HCT116 (cell line): ENCODE results near the gene NAB2.

Experiments used
- FOSL1 ChIP-seq: IDR thresholded peaks from 2 replicates; pipeline ENCODE4 v1.6.1; 2012; ENCODE audit warnings: low read depth
- JUND ChIP-seq: IDR thresholded peaks from 2 replicates; pipeline ENCODE4 v1.6.1; 2012
- POLR2A ChIP-seq: IDR thresholded peaks from 2 replicates; pipeline ENCODE4 v1.7.0; 2011; ENCODE audit warnings: borderline replicate concordance; ENCODE audit not compliant: insufficient read depth, insufficient read length; ENCODE audit errors: extremely low read depth
- RAD21 ChIP-seq: IDR thresholded peaks from 2 replicates; pipeline ENCODE4 v1.6.1; 2012; ENCODE audit warnings: low read depth, mild to moderate bottlenecking
- SP1 ChIP-seq: IDR thresholded peaks from 2 replicates; pipeline ENCODE4 v1.6.1; 2012; ENCODE audit warnings: low read depth
- ZFX ChIP-seq: fragments of 450-650 bp; IDR thresholded peaks from 2 replicates; pipeline ENCODE4 v1.6.1; 2017
- TF ChIP-seq, protein P1 (sequence below), 3 experiments: fragments of 200-600 bp in 1 of 3; sonication (generic) in 1 of 3; IDR thresholded peaks in 2 of 3; conservative IDR thresholded peaks in 1 of 3; 2 replicates each; pipeline ENCODE4 v1.5.1; 2012 to 2017; ENCODE audit warnings: low read depth in 2 of 3, low read length in 2 of 3, antibody characterized with exemption in 1 of 3, borderline replicate concordance in 1 of 3, control low read depth in 1 of 3, mild to moderate bottlenecking in 1 of 3, mixed read lengths in 1 of 3, mixed run types in 1 of 3, moderate library complexity in 1 of 3; ENCODE audit not compliant: insufficient read depth in 1 of 3
- TF ChIP-seq, protein P2 (sequence below): IDR thresholded peaks from 2 replicates; pipeline ENCODE4 v1.6.1; 2012; ENCODE audit warnings: low read depth

DNA sequence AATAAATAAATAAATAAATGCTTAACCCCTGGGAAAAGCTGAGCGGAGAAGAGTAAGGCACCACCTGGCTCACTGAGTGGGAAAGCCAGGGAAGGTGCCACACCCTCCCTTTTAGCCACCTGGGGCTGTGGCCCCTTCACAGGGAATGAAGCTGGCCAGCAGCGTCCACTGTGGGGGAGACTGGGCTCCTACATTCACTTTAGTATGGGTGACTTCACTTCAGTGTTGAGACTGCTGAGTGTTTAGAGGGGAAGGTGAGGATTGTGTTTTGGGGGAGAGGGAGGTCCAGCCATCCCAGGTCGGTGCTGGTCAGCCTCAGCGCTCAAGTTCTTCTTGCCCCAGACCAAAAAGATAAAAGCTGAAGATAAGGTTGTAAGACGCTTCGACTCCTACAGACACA is 1.6 kb downstream of the NAB2 start:
- TF ChIP-seq, protein P1, sequence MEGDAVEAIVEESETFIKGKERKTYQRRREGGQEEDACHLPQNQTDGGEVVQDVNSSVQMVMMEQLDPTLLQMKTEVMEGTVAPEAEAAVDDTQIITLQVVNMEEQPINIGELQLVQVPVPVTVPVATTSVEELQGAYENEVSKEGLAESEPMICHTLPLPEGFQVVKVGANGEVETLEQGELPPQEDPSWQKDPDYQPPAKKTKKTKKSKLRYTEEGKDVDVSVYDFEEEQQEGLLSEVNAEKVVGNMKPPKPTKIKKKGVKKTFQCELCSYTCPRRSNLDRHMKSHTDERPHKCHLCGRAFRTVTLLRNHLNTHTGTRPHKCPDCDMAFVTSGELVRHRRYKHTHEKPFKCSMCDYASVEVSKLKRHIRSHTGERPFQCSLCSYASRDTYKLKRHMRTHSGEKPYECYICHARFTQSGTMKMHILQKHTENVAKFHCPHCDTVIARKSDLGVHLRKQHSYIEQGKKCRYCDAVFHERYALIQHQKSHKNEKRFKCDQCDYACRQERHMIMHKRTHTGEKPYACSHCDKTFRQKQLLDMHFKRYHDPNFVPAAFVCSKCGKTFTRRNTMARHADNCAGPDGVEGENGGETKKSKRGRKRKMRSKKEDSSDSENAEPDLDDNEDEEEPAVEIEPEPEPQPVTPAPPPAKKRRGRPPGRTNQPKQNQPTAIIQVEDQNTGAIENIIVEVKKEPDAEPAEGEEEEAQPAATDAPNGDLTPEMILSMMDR (IDR thresholded peaks at IDR 0.05 in 2 of 3, conservative IDR thresholded peaks at IDR 0.05 in 1 of 3; ENCODE audit: borderline replicate concordance in 1 of 3, insufficient read depth in 1 of 3, low read depth in 2 of 3, low read length in 2 of 3) = no peak
- TF ChIP-seq FOSL1 (no peak), RAD21 (no peak), SP1 (no peak), JUND (no peak), POLR2A (no peak), ZFX (no peak)
- TF ChIP-seq, protein P2, sequence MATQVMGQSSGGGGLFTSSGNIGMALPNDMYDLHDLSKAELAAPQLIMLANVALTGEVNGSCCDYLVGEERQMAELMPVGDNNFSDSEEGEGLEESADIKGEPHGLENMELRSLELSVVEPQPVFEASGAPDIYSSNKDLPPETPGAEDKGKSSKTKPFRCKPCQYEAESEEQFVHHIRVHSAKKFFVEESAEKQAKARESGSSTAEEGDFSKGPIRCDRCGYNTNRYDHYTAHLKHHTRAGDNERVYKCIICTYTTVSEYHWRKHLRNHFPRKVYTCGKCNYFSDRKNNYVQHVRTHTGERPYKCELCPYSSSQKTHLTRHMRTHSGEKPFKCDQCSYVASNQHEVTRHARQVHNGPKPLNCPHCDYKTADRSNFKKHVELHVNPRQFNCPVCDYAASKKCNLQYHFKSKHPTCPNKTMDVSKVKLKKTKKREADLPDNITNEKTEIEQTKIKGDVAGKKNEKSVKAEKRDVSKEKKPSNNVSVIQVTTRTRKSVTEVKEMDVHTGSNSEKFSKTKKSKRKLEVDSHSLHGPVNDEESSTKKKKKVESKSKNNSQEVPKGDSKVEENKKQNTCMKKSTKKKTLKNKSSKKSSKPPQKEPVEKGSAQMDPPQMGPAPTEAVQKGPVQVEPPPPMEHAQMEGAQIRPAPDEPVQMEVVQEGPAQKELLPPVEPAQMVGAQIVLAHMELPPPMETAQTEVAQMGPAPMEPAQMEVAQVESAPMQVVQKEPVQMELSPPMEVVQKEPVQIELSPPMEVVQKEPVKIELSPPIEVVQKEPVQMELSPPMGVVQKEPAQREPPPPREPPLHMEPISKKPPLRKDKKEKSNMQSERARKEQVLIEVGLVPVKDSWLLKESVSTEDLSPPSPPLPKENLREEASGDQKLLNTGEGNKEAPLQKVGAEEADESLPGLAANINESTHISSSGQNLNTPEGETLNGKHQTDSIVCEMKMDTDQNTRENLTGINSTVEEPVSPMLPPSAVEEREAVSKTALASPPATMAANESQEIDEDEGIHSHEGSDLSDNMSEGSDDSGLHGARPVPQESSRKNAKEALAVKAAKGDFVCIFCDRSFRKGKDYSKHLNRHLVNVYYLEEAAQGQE = no peak
